Uterine smooth muscle cell (primary cell): ENCODE results near the gene KBTBD2. TPM values are rescaled to one million over a fixed set of nuclear protein-coding genes. Genes with fewer than 3 reads are reported as not detected.

Source experiments
- total RNA-seq: library from RNA; depleted of rRNA; stranded (reverse); fragments of >200 nt; gene quantifications from 2 replicates; pipeline ENCODE4 v1.2.3, GENCODE V29; 2014

Gene KBTBD2
- total RNA-seq = 39.5 and 56.4 TPM in 2 replicates

DNA sequence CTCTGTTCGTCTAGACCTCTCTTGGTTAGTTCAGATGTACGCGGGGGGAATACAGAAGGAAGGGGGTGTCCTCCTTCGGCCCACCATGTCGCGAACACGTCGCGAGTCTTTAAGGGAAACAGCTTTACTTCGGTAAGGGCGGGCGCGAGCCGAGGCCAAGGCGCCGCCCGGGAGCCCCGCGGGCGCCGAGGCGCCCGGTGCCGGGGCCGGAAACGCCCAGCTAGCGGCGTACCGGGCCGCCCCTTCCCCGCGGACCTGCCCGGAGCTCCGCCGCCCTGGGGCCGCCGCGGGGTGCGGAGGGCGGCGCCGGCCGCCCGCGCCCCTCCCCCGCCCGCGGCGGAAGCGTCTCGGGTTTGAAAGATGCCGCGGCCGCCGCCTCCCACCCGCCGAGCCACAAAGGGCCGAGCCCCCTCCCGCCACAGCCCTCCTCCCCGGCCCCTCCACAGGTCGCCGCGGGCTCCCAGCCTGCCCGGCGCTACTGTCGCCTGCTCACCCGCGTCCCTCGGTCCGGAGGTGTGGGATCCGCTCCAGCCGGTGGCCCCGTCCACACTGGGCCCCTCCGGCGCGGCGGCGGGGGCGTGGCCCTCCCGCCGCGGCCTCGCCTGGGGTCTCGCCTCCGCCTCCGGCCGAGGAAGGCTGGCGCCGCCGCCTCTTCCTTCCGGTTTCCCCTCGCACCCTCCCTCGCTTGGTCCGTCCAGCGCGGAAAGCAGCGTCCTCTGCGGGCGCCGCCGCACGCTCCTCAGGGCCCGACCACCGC is at the start of gene KBTBD2:
KBTBD2 (minus strand) TSS at position 718 of the 757 bp plus-strand sequence. CDS start 12,156 bp downstream, outside the sequence.

Other genes starting within 250 kb of the KBTBD2 start
- 215 and 335 TPM in 2 replicates for gene FKBP9, start 65.7 kb upstream of the KBTBD2 start, total RNA-seq
- gene NT5C3A, start 171.0 kb upstream of the KBTBD2 start, total RNA-seq = 21.6 and 30.2 TPM in 2 replicates
- gene RP9, start 217.6 kb upstream of the KBTBD2 start, total RNA-seq = 12.7 and 24.5 TPM in 2 replicates
- 17.6 and 20.9 TPM in 2 replicates for gene BBS9, start 237.8 kb upstream of the KBTBD2 start, total RNA-seq